Epithelial cell of esophagus (primary cell): ENCODE data around the gene YY1AP1.
A peak's percentile ranks its signal among the peaks of the same experiment; 100 is the strongest.
"Not testable (repeated sequence)": the region's sequence is repeated elsewhere in the genome, so short reads cannot be mapped to it uniquely, and the experiment has no call there.

Experiments used
- DNase-seq: peaks from one replicate; pipeline ENCODE4 v3.0.0; 2010; ENCODE audit warnings: low read depth
- H3K4me3 ChIP-seq: 2 replicates; pipeline ENCODE4 v1.5.1; 2011; ENCODE audit warnings: mild to moderate bottlenecking, low read length, control low read depth
- CTCF ChIP-seq: IDR thresholded peaks from 2 replicates; pipeline ENCODE4 v1.5.1; 2011; ENCODE audit warnings: low read depth, mild to moderate bottlenecking, low read length, control low read depth, inconsistent platforms; ENCODE audit not compliant: insufficient read depth; ENCODE audit errors: missing control alignments

The YY1AP1 gene

GRCh38 chr1:155698382-155699038 is 9.9 kb upstream of the YY1AP1 start:
- H3K4me3 ChIP-seq = no peak overlapping the region
- TF ChIP-seq CTCF = no peak
- DNase-seq = peak; percentile 19

GRCh38 chr1:155697616-155698015 is 9.0 kb upstream of the YY1AP1 start:
- H3K4me3 ChIP-seq, DNase-seq: not testable (repeated sequence)

GRCh38 chr1:155697046-155697445 is 8.5 kb upstream of the YY1AP1 start:
- DNase-seq = no peak
- no peak for TF ChIP-seq CTCF
- no peak overlapping the region for H3K4me3 ChIP-seq

GRCh38 chr1:155696524-155696923 is 8.0 kb upstream of the YY1AP1 start:
- TF ChIP-seq CTCF = no peak
- no peak for DNase-seq
- H3K4me3 ChIP-seq = no peak overlapping the region

- no peak overlapping the region for H3K4me3 ChIP-seq
- TF ChIP-seq CTCF = no peak
- DNase-seq = no peak
These were observed 7.0 kb upstream of the YY1AP1 start for GRCh38 chr1:155695608-155696007.

GRCh38 chr1:155695072-155695471 is 6.5 kb upstream of the YY1AP1 start:
- DNase-seq = peak; percentile 75
- TF ChIP-seq CTCF = no peak
- no peak overlapping the region for H3K4me3 ChIP-seq

GRCh38 chr1:155694167-155694566 is 5.6 kb upstream of the YY1AP1 start:
- no peak overlapping the region for H3K4me3 ChIP-seq
- no peak for DNase-seq
- TF ChIP-seq CTCF = no peak
